H9 (cell line): ENCODE data around the gene TBC1D9B. TPM values are rescaled to one million over a fixed set of nuclear protein-coding genes. Genes with fewer than 3 reads are reported as not detected.

Experiments
- DNase-seq: peaks from one replicate; pipeline ENCODE4 v3.0.0-alpha.2; 2017
- H2AFZ ChIP-seq: one replicate; pipeline ENCODE4 v1.6.1; 2013; ENCODE audit warnings: mild to moderate bottlenecking, low read length, control low read depth, moderate library complexity
- H2AK5ac ChIP-seq: 2 replicates; pipeline ENCODE4 v1.6.1; 2013; ENCODE audit warnings: low read length, control low read depth, mixed read lengths; ENCODE audit not compliant: insufficient read length
- H2BK120ac ChIP-seq: one replicate; pipeline ENCODE4 v1.6.1; 2013; ENCODE audit warnings: low read depth, mild to moderate bottlenecking, low read length, control low read depth, inconsistent platforms; ENCODE audit not compliant: poor library complexity, severe bottlenecking
- H2BK12ac ChIP-seq: 2 replicates; pipeline ENCODE4 v1.6.1; 2013; ENCODE audit warnings: low read length, control low read depth, mixed read lengths, low read depth; ENCODE audit not compliant: insufficient read length
- H2BK15ac ChIP-seq: 2 replicates; pipeline ENCODE4 v1.6.1; 2013; ENCODE audit warnings: low read depth, low read length, control low read depth
- H2BK20ac ChIP-seq: one replicate; pipeline ENCODE4 v1.6.1; 2013; ENCODE audit warnings: low read depth, mild to moderate bottlenecking, low read length, control low read depth, inconsistent platforms; ENCODE audit not compliant: poor library complexity, severe bottlenecking
- H2BK5ac ChIP-seq: 2 replicates; pipeline ENCODE4 v1.6.1; 2013; ENCODE audit warnings: low read length, control low read depth, mixed read lengths; ENCODE audit not compliant: insufficient read length
- H3K14ac ChIP-seq: 2 replicates; pipeline ENCODE4 v1.6.1; 2013; ENCODE audit warnings: low read length, control low read depth; ENCODE audit not compliant: insufficient read depth
- H3K18ac ChIP-seq: 2 replicates; pipeline ENCODE4 v1.6.1; 2013; ENCODE audit warnings: low read depth, mild to moderate bottlenecking, mixed read lengths, low read length, control low read depth; ENCODE audit not compliant: insufficient read length
- H3K23ac ChIP-seq: 2 replicates; pipeline ENCODE4 v1.6.1; 2013; ENCODE audit warnings: low read length, control low read depth, mixed read lengths, low read depth; ENCODE audit not compliant: insufficient read length
- H3K23me2 ChIP-seq: 2 replicates; pipeline ENCODE4 v1.6.1; 2013; ENCODE audit warnings: low read depth, mild to moderate bottlenecking, mixed read lengths, low read length, control low read depth; ENCODE audit not compliant: insufficient read length, poor library complexity, severe bottlenecking
- H3K27ac ChIP-seq: 2 replicates; pipeline ENCODE4 v1.5.1; 2013; ENCODE audit warnings: low read length, control low read depth, mixed read lengths, low read depth; ENCODE audit not compliant: insufficient read length
- H3K27me3 ChIP-seq: 2 replicates; pipeline ENCODE4 v1.6.1; 2013; ENCODE audit warnings: low read length, control low read depth, inconsistent platforms; ENCODE audit not compliant: insufficient read depth
- H3K4ac ChIP-seq: 2 replicates; pipeline ENCODE4 v1.6.1; 2013; ENCODE audit warnings: low read depth, mild to moderate bottlenecking, control low read depth, inconsistent platforms, low read length, moderate library complexity
- H3K4me1 ChIP-seq: 2 replicates; pipeline ENCODE4 v1.6.1; 2013; ENCODE audit warnings: low read length, control low read depth, inconsistent platforms; ENCODE audit not compliant: insufficient read depth
- H3K4me2 ChIP-seq: 2 replicates; pipeline ENCODE4 v1.6.1; 2013; ENCODE audit warnings: low read length, control low read depth, mixed read lengths; ENCODE audit not compliant: insufficient read length, insufficient read depth
- H3K56ac ChIP-seq: 2 replicates; pipeline ENCODE4 v1.6.1; 2013; ENCODE audit warnings: low read depth, mild to moderate bottlenecking, mixed read lengths, low read length, control low read depth; ENCODE audit not compliant: insufficient read length
- H3K79me1 ChIP-seq: 2 replicates; pipeline ENCODE4 v1.6.1; 2013; ENCODE audit warnings: low read depth, mild to moderate bottlenecking, moderate library complexity, low read length, control low read depth, inconsistent platforms; ENCODE audit not compliant: insufficient read depth, poor library complexity, severe bottlenecking
- H3K79me2 ChIP-seq: 2 replicates; pipeline ENCODE4 v1.6.1; 2013; ENCODE audit warnings: low read length, control low read depth, inconsistent platforms; ENCODE audit not compliant: insufficient read depth
- H3K9ac ChIP-seq: 2 replicates; pipeline ENCODE4 v1.6.1; 2013; ENCODE audit warnings: low read length, control low read depth, mixed read lengths; ENCODE audit not compliant: insufficient read length; ENCODE audit errors: extremely low read depth
- H3K9me3 ChIP-seq: one replicate; pipeline ENCODE4 v1.6.1; 2013; ENCODE audit warnings: low read depth, low read length, inconsistent platforms; ENCODE audit not compliant: control insufficient read depth
- H3T11ph ChIP-seq: one replicate; pipeline ENCODE4 v1.6.1; 2013; ENCODE audit warnings: mild to moderate bottlenecking, low read length, control low read depth, inconsistent platforms
- H4K20me1 ChIP-seq: one replicate; pipeline ENCODE4 v1.6.1; 2013; ENCODE audit not compliant: control insufficient read depth, insufficient read length, insufficient read depth
- H4K5ac ChIP-seq: 2 replicates; pipeline ENCODE4 v1.6.1; 2013; ENCODE audit warnings: low read depth, mild to moderate bottlenecking, mixed read lengths, low read length, control low read depth; ENCODE audit not compliant: insufficient read length
- H4K8ac ChIP-seq: replicated peaks from 2 replicates; pipeline ENCODE4 v1.6.1; 2013; ENCODE audit warnings: low read length, control low read depth, mixed read lengths, low read depth; ENCODE audit not compliant: insufficient read length
- H4K91ac ChIP-seq: 2 replicates; pipeline ENCODE4 v1.6.1; 2013; ENCODE audit warnings: low read depth, mild to moderate bottlenecking, moderate library complexity, mixed read lengths, low read length, control low read depth; ENCODE audit not compliant: insufficient read length
- H3K27ac Mint-ChIP-seq, 3 experiments: 2 replicates in 2 of 3; 3 replicates in 1 of 3; pipeline ENCODE4 v1.8.0; 2020 to 2021; ENCODE audit warnings: mixed read lengths in 3 of 3, mild to moderate bottlenecking in 1 of 3, moderate library complexity in 1 of 3
- H3K27me3 Mint-ChIP-seq: 2 replicates; pipeline ENCODE4 v1.8.0; 2021; ENCODE audit warnings: low read depth, mild to moderate bottlenecking, moderate library complexity, mixed read lengths
- H3K36me3 Mint-ChIP-seq, 3 experiments: 2 replicates in 2 of 3; 3 replicates in 1 of 3; pipeline ENCODE4 v1.8.0; 2020 to 2021; ENCODE audit warnings: low read depth in 3 of 3, mixed read lengths in 3 of 3; ENCODE audit not compliant: insufficient read depth in 1 of 3
- H3K4me1 Mint-ChIP-seq, 2 experiments: 2 replicates each; pipeline ENCODE4 v1.8.0; 2020; ENCODE audit warnings: mixed read lengths in 2 of 2
- H3K4me3 Mint-ChIP-seq, 2 experiments: 2 replicates in 1 of 2; 3 replicates in 1 of 2; pipeline ENCODE4 v1.8.0; 2020 to 2021; ENCODE audit warnings: mild to moderate bottlenecking in 2 of 2, mixed read lengths in 2 of 2, moderate library complexity in 1 of 2
- H3K9me3 Mint-ChIP-seq, 2 experiments: 2 replicates in 1 of 2; 3 replicates in 1 of 2; pipeline ENCODE4 v1.8.0; 2020; ENCODE audit warnings: mild to moderate bottlenecking in 2 of 2, mixed read lengths in 2 of 2, moderate library complexity in 1 of 2
- WGBS: extraction: QIAGEN DNeasy Blood & Tissue Kit; methylation state at CpG from one replicate; pipeline ENCODE4 v1.1.7; 2013; ENCODE audit warnings: missing lambda C conversion rate, low lambda C conversion rate, mixed read lengths; ENCODE audit not compliant: insufficient read length; ENCODE audit errors: extremely low coverage; 5-methylcytosine and 5-hydroxymethylcytosine counted together
- total RNA-seq: library from RNA; stranded (reverse); gene quantifications from 2 replicates; pipeline ENCODE4 v1.2.1, GENCODE V29; 2021
- TF ChIP-seq, protein P1 (sequence below): fragments of 200-600 bp; sonication (generic); conservative IDR thresholded peaks from 3 replicates; pipeline ENCODE4 v1.8.0; 2021; ENCODE audit warnings: antibody characterized with exemption, mild to moderate bottlenecking

TBC1D9B gene
- total RNA-seq, 1 experiment from 2014 or later: 62.1 TPM

DNA sequence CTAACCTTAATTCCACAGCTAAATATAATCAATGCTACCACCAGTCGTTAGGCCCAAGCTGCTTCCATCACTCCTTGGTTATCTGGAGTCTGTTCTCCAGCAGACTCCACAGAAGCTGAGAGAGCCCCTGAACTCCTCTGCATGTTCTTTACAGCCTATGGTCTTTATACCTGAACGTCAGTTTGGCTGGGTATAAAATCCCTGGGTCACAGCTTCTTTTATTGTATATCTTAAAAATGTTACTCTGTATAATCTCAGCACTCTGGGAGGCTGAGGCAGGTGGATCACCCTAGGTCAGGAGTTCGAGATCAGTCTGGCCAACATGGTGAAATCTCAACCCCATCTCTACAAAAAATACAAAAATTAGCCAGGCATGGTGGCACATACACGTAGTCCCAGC, 25.4 kb downstream of the TBC1D9B start:
- H2AFZ ChIP-seq: no peak overlapping the region
- H3K18ac ChIP-seq: no peak overlapping the region
- no peak overlapping the region for H3K23ac ChIP-seq
- no peak overlapping the region for H3K27ac ChIP-seq
- peaks cover 15% of the 10 kb centered on the region for H3K9me3 ChIP-seq
- Mint-ChIP-seq H3K27me3 (peaks cover 2% of the 10 kb centered on the region), H3K4me3 (no peak overlapping the region), H3K9me3 (peaks cover 26 to 30% of the 10 kb centered on the region in 2 experiments), H3K36me3 (peaks cover 50 to 66% (median 60%) of the 10 kb centered on the region in 3 experiments), H3K4me1 (no peaks in the 10 kb centered on the region), H3K27ac (no peak overlapping the region)
- H3K9ac ChIP-seq: no peak overlapping the region
- H3K4me2 ChIP-seq: no peak overlapping the region
- H2BK12ac ChIP-seq: no peak overlapping the region
- H3K4ac ChIP-seq: no peak overlapping the region
- no peaks in the 10 kb centered on the region for H4K20me1 ChIP-seq
- H3K56ac ChIP-seq: no peak overlapping the region
- no peak overlapping the region for H2AK5ac ChIP-seq
- TF ChIP-seq, protein P1, sequence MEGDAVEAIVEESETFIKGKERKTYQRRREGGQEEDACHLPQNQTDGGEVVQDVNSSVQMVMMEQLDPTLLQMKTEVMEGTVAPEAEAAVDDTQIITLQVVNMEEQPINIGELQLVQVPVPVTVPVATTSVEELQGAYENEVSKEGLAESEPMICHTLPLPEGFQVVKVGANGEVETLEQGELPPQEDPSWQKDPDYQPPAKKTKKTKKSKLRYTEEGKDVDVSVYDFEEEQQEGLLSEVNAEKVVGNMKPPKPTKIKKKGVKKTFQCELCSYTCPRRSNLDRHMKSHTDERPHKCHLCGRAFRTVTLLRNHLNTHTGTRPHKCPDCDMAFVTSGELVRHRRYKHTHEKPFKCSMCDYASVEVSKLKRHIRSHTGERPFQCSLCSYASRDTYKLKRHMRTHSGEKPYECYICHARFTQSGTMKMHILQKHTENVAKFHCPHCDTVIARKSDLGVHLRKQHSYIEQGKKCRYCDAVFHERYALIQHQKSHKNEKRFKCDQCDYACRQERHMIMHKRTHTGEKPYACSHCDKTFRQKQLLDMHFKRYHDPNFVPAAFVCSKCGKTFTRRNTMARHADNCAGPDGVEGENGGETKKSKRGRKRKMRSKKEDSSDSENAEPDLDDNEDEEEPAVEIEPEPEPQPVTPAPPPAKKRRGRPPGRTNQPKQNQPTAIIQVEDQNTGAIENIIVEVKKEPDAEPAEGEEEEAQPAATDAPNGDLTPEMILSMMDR: no peak
- H3K27me3 ChIP-seq: no peaks in the 10 kb centered on the region
- H2BK5ac ChIP-seq: no peak overlapping the region
- H3K79me1 ChIP-seq: no peaks in the 10 kb centered on the region
- H4K91ac ChIP-seq: no peak overlapping the region
- no peak overlapping the region for H3K14ac ChIP-seq
- H3K23me2 ChIP-seq: no peaks in the 10 kb centered on the region
- H4K5ac ChIP-seq: no peak overlapping the region
- WGBS: no CpG with 5 or more reads among the region's 4 CpGs
- no peak overlapping the region for H4K8ac ChIP-seq
- H2BK20ac ChIP-seq: no peak overlapping the region
- H2BK120ac ChIP-seq: no peak overlapping the region
- no peaks in the 10 kb centered on the region for H3K79me2 ChIP-seq
- H3K4me1 ChIP-seq: no peaks in the 10 kb centered on the region
- no peak overlapping the region for H3T11ph ChIP-seq
- DNase-seq: no peak
- H2BK15ac ChIP-seq: no peak overlapping the region
